Activated T-helper 1 cell treated with anti-CD3 and anti-CD28 coated beads, Interleukin-2, amount 50 U/mL, for 16 hours (primary cell): ENCODE measurements around the gene ISX.

Source experiments
- DNase-seq, 2 donors: peaks; one replicate each; pipeline ENCODE4 v3.0.0-alpha.2; 2020; ENCODE audit warnings: low read depth in 1 of 2, low spot score in 1 of 2

The ISX gene

GRCh38 chr22:35051791-35052190 lies 14.2 kb upstream of the ISX start:
- no peak for DNase-seq

DNA sequence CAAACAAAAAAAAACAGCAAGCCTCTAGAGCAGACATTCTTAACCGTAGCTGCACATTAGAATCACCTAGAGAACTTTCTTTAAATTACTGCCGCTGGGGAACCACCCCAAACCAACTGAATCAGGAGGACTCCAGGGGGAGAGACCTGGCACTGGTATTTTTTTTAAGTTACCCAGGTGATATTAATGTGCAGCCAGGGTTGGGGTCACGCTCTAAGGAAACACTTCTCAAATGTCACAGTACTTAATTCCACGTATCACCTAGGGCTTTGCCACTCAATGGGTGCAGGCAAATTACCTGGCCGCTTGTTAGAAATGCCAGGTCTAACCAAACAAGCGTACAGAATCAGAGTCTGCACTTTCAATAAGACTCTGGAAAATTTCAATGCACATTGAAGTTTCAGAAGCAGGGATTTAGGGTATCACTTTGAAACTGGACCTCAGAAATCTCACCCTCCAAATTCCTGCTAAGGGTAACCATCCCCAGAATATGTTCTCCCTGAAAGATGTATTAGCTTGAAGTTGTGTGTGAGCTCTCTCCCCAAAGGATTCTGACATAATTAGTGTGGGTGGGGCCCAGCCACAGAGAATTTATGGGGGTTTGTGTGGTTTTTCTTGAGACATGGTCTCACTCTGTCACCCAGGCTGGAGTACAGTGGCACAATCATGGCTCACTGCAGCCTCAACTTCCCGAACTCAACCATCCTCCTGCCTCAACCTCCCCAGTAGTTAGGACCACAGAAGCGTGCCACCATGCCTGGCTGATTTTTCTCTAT lies 12.7 kb upstream of the ISX start:
- no peak for DNase-seq

GRCh38 chr22:35054064-35054463 lies 11.9 kb upstream of the ISX start:
- DNase-seq = no peak

- no peak for DNase-seq
These were observed 9.5 kb upstream of the ISX start for GRCh38 chr22:35056486-35056885.

DNA sequence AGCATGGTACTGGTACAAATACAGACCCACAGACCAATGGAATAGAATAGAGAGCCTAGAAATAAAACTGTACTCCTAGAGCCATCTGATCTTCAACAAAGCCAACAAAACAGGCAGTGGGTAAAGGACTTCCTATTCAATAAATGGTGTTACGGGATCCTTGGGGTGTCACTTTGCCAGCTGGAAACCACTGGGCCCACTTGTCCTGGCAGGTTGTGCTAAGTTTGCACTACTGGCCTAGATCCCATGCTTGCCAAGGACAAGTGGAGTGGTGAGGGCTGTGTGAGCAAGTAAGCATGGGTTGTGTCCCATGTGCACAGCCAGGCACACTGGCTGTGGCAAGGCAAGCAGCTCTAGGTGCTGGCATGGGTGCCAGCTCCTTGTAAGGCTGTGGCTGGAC lies 8.8 kb upstream of the ISX start:
- DNase-seq = no peak

GRCh38 chr22:35059632-35060031 lies 6.3 kb upstream of the ISX start:
- DNase-seq = no peak

DNA sequence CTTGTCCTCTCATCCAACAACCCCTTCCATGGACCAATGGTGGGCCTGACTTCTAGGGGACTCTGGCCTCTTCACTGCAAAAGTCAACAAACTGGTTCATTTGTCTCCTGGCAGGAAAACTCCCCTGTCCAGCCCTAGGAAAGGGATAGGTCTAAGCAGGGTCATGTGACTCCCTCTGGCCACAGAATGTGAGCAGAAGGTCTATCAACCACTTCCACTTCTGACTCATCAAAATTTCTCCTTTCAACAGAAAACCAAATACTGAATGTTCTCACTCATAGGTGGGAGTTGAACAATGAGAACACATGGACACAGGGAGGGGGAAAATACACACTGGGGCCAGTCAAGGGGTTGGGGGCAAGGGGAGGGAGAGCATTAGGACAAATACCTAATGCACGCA lies 1.3 kb upstream of the ISX start:
- no peak for DNase-seq

- DNase-seq = no peak
These were observed 775 bp upstream of the ISX start for GRCh38 chr22:35065183-35065582.

DNA sequence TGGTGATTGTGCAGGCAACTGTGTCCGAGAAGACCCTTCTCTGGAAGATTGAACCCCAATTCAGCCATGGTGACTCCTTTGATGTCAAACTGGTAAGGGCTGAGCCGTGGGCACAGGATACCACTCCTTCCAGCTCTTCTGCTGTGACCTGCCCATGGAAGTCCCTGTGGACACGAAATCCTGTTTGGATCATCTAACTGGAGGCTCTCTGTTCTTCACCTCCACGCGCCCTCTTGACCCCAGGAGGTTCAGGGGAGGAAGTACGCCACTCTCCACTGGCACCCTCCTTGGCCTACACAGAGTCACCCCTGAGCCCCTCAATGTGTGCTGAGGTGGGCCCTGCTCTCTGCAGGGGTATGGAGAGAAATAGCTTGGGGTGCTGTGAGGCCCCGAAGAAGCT lies 810 bp downstream of the ISX start:
- DNase-seq = no peak

- no peak for DNase-seq
These were observed 3.6 kb downstream of the ISX start for GRCh38 chr22:35069541-35069940.

DNA sequence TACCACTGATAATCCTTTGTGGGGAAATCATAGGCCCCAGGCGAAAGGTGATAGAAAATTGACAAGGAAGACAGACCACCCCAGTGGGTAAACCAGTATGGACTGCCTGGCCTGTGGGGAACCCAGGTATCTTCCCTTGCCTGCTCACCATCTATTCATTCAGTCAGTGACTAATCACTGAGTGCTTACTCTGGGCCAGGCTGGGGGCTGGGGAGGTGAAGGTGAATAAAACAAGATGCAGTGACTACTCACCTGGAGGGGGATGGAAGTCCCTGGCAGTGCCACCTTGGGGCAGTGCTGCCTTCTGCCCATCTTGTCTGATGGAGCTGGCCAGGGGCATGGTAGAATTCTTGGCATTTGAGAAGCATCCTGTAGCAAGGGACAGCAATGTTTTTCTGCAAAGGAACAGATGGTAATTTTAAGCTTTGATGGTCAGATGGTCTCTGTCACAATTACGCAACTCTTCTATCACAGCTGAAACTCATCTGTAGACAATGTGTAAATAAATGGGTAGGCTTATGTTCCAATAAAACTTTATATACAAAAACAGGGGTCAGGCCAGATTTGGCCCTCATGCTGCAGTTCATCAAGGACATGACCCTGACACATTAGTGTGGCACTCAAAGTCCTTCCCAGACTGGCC lies 4.6 kb downstream of the ISX start:
- no peak for DNase-seq

DNA sequence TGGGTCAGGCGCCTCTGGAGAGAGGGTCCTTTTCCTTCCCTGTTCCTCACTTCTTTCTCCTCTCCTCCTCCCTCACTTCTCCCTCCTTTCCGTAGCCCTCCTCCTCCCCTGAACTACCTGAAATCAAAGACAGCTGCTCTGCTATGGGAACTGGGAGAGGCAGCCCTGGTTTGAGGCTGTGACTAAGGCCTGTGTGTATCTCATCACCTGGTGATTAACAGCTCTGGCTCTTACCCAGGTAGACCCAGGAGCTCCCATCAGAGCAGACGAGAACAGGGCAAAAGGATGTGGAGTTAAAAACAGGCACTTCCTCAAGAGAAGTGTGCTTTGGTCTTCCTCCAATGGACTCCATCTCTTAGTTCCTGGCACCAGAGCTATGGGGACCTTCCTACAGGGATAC lies 5.8 kb downstream of the ISX start:
- DNase-seq = no peak

DNA sequence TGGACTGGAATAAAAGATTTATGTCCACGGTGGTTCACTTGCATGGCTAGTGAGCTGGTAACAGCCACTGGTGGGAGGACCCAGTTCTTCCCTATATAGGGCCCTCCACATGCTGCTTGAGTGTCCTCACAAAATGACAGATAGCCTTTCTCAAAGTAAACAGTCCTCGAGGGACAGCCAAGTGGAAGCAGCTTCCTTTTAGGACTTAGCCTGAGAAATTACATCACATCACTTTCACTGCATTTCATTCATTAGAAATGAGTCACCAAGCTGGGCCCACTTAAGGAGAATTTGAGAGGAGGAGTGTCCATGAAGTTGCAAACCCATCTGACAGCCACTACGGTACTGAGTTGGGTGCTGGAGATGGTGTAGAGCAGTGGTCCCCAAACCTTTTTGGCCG lies 7.0 kb downstream of the ISX start:
- DNase-seq = no peak

- DNase-seq = no peak
These were observed 8.6 kb downstream of the ISX start for GRCh38 chr22:35074583-35074982.

DNA sequence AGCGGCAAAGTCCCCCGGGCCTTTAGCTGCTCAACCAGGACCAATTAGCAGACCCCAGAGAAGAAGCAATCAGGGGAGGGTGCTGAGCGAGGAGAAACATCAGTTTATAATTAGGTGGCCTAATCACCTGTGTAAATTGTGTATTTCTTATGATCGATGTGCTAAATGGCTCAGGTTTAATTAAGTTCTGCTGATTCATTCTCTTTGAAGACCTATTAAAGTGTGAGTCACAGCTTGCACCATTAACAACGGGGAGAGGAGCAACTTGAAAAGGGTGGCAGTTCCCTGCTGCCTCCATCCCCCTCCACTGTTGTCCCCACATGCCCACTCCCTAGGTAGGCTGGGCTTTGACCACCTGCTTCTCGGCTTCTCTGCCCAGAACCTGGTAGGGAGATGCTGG lies 10.7 kb downstream of the ISX start:
- no peak for DNase-seq

DNA sequence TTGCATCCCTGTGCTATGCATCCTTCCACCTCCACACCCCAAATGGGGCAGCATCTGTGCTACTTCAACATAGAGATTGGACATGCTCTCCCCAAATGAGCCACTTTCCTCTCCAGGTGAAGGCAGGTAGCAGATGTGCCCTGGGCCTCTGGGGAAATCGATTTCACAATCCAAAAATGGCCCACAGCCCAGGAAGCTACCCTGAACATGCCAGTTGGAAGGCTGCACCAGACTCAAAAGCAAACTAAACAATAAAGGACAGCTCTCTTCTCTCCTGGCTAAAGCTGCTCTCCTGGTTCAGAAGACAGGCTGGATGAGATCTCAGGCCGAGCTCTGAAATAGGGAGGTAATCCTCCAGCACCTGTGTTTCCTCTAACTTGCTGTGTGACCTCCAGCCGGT lies 19.7 kb downstream of the ISX start:
- no peak for DNase-seq

DNA sequence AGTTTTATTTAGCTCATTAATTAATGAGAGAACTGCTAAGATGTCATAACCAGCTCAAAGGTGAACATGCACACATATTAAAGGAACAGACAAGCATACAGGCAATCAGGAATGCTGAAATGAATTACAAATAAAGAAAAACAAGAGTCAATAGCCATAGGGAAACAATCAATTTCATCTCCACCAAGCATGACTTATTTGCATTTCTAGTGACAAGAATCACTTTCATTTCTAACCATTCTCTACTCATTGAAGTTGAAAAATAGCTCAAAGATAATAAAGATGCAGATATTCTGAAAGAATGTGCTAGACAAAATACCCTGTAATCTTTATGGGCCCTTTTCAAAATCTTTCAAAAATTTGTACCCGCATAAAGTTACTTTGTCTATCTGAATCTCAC lies 23.2 kb downstream of the ISX start:
- DNase-seq = no peak

DNA sequence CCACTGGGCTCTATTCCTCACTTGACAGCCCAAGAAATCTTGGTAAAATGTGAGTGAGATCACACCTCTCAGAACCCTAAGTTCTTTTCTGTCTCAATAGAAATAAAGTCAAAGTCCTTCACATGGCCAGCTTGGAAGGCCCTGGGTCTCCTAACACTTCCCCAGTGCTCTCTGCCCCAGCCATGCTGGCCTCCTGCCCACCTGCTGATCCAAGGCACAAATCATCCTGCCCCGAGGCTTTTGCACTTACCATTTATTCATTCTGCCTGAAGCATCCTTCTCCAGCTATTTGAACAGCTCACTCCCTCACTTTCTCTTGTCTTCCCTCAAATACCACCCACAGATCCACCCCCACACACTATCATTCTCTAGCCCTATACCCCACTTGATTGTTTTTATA lies 26.4 kb downstream of the ISX start:
- no peak for DNase-seq

- DNase-seq = no peak
These were observed 33.0 kb downstream of the ISX start for GRCh38 chr22:35098921-35099320.

- no peak for DNase-seq
These were observed 33.9 kb downstream of the ISX start for GRCh38 chr22:35099883-35100282.

- DNase-seq = no peak
These were observed 36.7 kb downstream of the ISX start for GRCh38 chr22:35102663-35103062.

GRCh38 chr22:35103761-35104160 lies 37.8 kb downstream of the ISX start:
- no peak for DNase-seq

- no peak for DNase-seq
These were observed 38.5 kb downstream of the ISX start for GRCh38 chr22:35104491-35104890.
